IMR-90 (cell line): Measurements from ENCODE around the gene ABHD10. TPM values are rescaled to one million over a fixed set of nuclear protein-coding genes. Genes with fewer than 3 reads are reported as not detected.

Source experiments
- ATAC-seq: fragments of 200-7000 bp; cut with Tn5 transposase; 2 replicates; pipeline ENCODE4 v1.9.1; 2020; ENCODE audit warnings: low read depth, mild to moderate bottlenecking, moderate library complexity
- BruUV-seq: library from RNA; stranded (reverse); fragments of 400-500 nt; replicated peaks from 2 replicates; lab custom pipeline; 2021; lab: Mats Ljungman, UMichigan
- CTCF ChIA-PET: fragments of 300-600 bp; formaldehyde crosslinking; extraction: SDS; loops from one replicate; lab custom pipeline; 2021; ENCODE audit warnings: antibody characterized with exemption; lab: Yijun Ruan, JAX
- POLR2A ChIA-PET: fragments of 300-600 bp; sonication (Branson Sonifier 250); formaldehyde crosslinking; loops from one replicate; lab custom pipeline; 2022; ENCODE audit warnings: antibody characterized with exemption; ENCODE audit not compliant: unreplicated experiment; lab: Charles Lee
- DNase-seq: peaks from one replicate; pipeline ENCODE4 v3.0.0; 2013
- H2AFZ ChIP-seq: replicated peaks from 2 replicates; pipeline ENCODE3; 2013; ENCODE audit warnings: low read length, mild to moderate bottlenecking; ENCODE audit not compliant: poor library complexity
- H2AK5ac ChIP-seq: 2 replicates; pipeline ENCODE4 v1.6.1; 2013; ENCODE audit warnings: low read depth, low read length, inconsistent platforms
- H2AK9ac ChIP-seq: replicated peaks from 2 replicates; pipeline ENCODE3; 2013; ENCODE audit warnings: mild to moderate bottlenecking, low read depth, low read length, moderate library complexity; ENCODE audit not compliant: poor library complexity
- H2BK120ac ChIP-seq: 2 replicates; pipeline ENCODE4 v1.6.1; 2013; ENCODE audit warnings: low read depth, low read length, inconsistent platforms
- H2BK15ac ChIP-seq: 3 replicates; pipeline ENCODE4 v1.6.1; 2013; ENCODE audit warnings: low read depth, low read length, inconsistent platforms
- H2BK20ac ChIP-seq: 2 replicates; pipeline ENCODE4 v1.6.1; 2013; ENCODE audit warnings: low read depth, mild to moderate bottlenecking, inconsistent platforms, low read length, moderate library complexity
- H2BK5ac ChIP-seq: 2 replicates; pipeline ENCODE4 v1.6.1; 2013; ENCODE audit warnings: mild to moderate bottlenecking, low read depth, low read length, inconsistent platforms; ENCODE audit not compliant: poor library complexity, severe bottlenecking
- H3K14ac ChIP-seq: replicated peaks from 2 replicates; pipeline ENCODE4 v1.6.1; 2013; ENCODE audit warnings: low read depth, low read length, inconsistent platforms
- H3K18ac ChIP-seq: 2 replicates; pipeline ENCODE4 v1.6.1; 2013; ENCODE audit warnings: low read depth, low read length, control low read depth
- H3K23ac ChIP-seq: 2 replicates; pipeline ENCODE4 v1.6.1; 2013; ENCODE audit warnings: low read depth, low read length, inconsistent platforms
- H3K27ac ChIP-seq: 2 replicates; pipeline ENCODE4 v1.5.1; 2013; ENCODE audit warnings: mild to moderate bottlenecking, control low read depth, low read length; ENCODE audit not compliant: insufficient read depth
- H3K27me3 ChIP-seq: 2 replicates; pipeline ENCODE4 v1.6.1; 2013; ENCODE audit warnings: low read length; ENCODE audit not compliant: control insufficient read depth, insufficient read depth
- H3K36me3 ChIP-seq: 2 replicates; pipeline ENCODE4 v1.6.1; 2013; ENCODE audit warnings: low read length, mixed read lengths; ENCODE audit not compliant: control insufficient read depth, insufficient read depth
- H3K4ac ChIP-seq: 2 replicates; pipeline ENCODE4 v1.6.1; 2013; ENCODE audit warnings: low read depth, low read length, inconsistent platforms
- H3K4me1 ChIP-seq: 2 replicates; pipeline ENCODE4 v1.6.1; 2013; ENCODE audit warnings: low read length, mixed read lengths; ENCODE audit not compliant: control insufficient read depth, insufficient read depth
- H3K4me2 ChIP-seq: 2 replicates; pipeline ENCODE4 v1.6.1; 2013; ENCODE audit warnings: low read depth, mild to moderate bottlenecking, control low read depth, low read length, moderate library complexity
- H3K4me3 ChIP-seq: 2 replicates; pipeline ENCODE4 v1.5.1; 2013; ENCODE audit warnings: low read depth, mild to moderate bottlenecking, control low read depth, low read length, moderate library complexity; ENCODE audit not compliant: insufficient read depth
- H3K56ac ChIP-seq: 2 replicates; pipeline ENCODE4 v1.6.1; 2013; ENCODE audit warnings: low read length, inconsistent platforms; ENCODE audit not compliant: insufficient read depth; ENCODE audit errors: extremely low read depth
- H3K79me1 ChIP-seq, 2 experiments: 2 replicates each; pipeline ENCODE4 v1.6.1; 2013; ENCODE audit warnings: low read length in 2 of 2, inconsistent platforms in 1 of 2, low read depth in 1 of 2
- H3K9ac ChIP-seq: 2 replicates; pipeline ENCODE4 v1.6.1; 2013; ENCODE audit warnings: low read depth, low read length, control low read depth
- H3K9me1 ChIP-seq: 2 replicates; pipeline ENCODE4 v1.6.1; 2013; ENCODE audit warnings: low read length, inconsistent platforms; ENCODE audit not compliant: insufficient read depth
- H3K9me3 ChIP-seq: 2 replicates; pipeline ENCODE4 v1.6.1; 2013; ENCODE audit warnings: low read length; ENCODE audit not compliant: control insufficient read depth, insufficient read depth
- H4K20me1 ChIP-seq: 2 replicates; pipeline ENCODE4 v1.6.1; 2013; ENCODE audit warnings: low read length, inconsistent platforms; ENCODE audit not compliant: insufficient read depth
- H4K5ac ChIP-seq: 2 replicates; pipeline ENCODE4 v1.6.1; 2013; ENCODE audit warnings: mild to moderate bottlenecking, low read depth, low read length, control low read depth
- H4K8ac ChIP-seq, 2 experiments: 2 replicates each; pipeline ENCODE4 v1.6.1; 2013; ENCODE audit warnings: low read depth in 2 of 2, low read length in 2 of 2, control low read depth in 1 of 2, inconsistent platforms in 1 of 2
- H4K91ac ChIP-seq: 2 replicates; pipeline ENCODE4 v1.6.1; 2013; ENCODE audit warnings: low read depth, low read length, inconsistent platforms; ENCODE audit not compliant: insufficient read depth
- BHLHE40 ChIP-seq: fragments of 150-350 bp; IDR thresholded peaks from 2 replicates; pipeline ENCODE4 v1.6.1; 2016; ENCODE audit warnings: mild to moderate bottlenecking, low read depth, low read length
- CHD1 ChIP-seq: IDR thresholded peaks from 2 replicates; pipeline ENCODE4 v1.6.1; 2012; ENCODE audit warnings: low read depth, low read length, improper control_type of control experiment
- MAFK ChIP-seq: IDR thresholded peaks from 2 replicates; pipeline ENCODE4 v1.6.1; 2012; ENCODE audit warnings: low read depth, low read length, improper control_type of control experiment
- MAZ ChIP-seq: IDR thresholded peaks from 2 replicates; pipeline ENCODE4 v1.6.1; 2012; ENCODE audit warnings: low read depth, mild to moderate bottlenecking, low read length, improper control_type of control experiment, moderate library complexity, borderline replicate concordance
- MXI1 ChIP-seq: IDR thresholded peaks from 2 replicates; pipeline ENCODE4 v1.6.1; 2012; ENCODE audit warnings: low read depth, mild to moderate bottlenecking, low read length, moderate library complexity, borderline replicate concordance
- NFE2L2 ChIP-seq: fragments of 150-350 bp; IDR thresholded peaks from 2 replicates; pipeline ENCODE4 v1.6.1; 2016; ENCODE audit warnings: low read depth, mild to moderate bottlenecking, low read length
- POLR2A ChIP-seq: IDR thresholded peaks from 2 replicates; pipeline ENCODE4 v1.6.1; 2012; ENCODE audit warnings: mild to moderate bottlenecking, low read depth, low read length
- RAD21 ChIP-seq: IDR thresholded peaks from 2 replicates; pipeline ENCODE4 v1.6.1; 2012; ENCODE audit warnings: low read length, improper control_type of control experiment
- RCOR1 ChIP-seq: IDR thresholded peaks from 2 replicates; pipeline ENCODE4 v1.6.1; 2012; ENCODE audit warnings: mild to moderate bottlenecking, low read length, improper control_type of control experiment; ENCODE audit not compliant: insufficient replicate concordance
- RFX5 ChIP-seq: IDR thresholded peaks from 2 replicates; pipeline ENCODE4 v1.8.0; 2012; ENCODE audit warnings: low read depth, mild to moderate bottlenecking, low read length, moderate library complexity
- SMC3 ChIP-seq: fragments of 150-350 bp; IDR thresholded peaks from 2 replicates; pipeline ENCODE4 v1.6.1; 2016; ENCODE audit warnings: low read depth, mild to moderate bottlenecking, antibody characterized with exemption, low read length, moderate library complexity
- WGBS, 2 experiments: methylation state at CpG; one replicate each; pipeline versions ENCODE4 v1.1.5 to v1.1.7; 2013; ENCODE audit warnings: missing lambda C conversion rate in 2 of 2; ENCODE audit not compliant: insufficient read length in 1 of 2; ENCODE audit errors: extremely low coverage in 2 of 2; 5-methylcytosine and 5-hydroxymethylcytosine counted together
- dilution Hi-C: fragments of 300-500 bp; cut with HindIII; formaldehyde crosslinking; loops from one replicate; pipeline ENCODE4 v1.14.3; 2018; ENCODE audit warnings: low sequenced_read_pairs; ENCODE audit not compliant: unreplicated experiment
- in situ Hi-C: fragments of 300-500 bp; cut with MboI; formaldehyde crosslinking; loops from 3 replicates; pipeline ENCODE4 v1.14.3; 2019; ENCODE audit warnings: low sequenced_read_pairs, inconsistent platforms, mixed read lengths
- intact Hi-C: fragments of 100-400 bp; cut with micrococcal nuclease; formaldehyde crosslinking; loops from 2 replicates; pipeline ENCODE4 v1.10.0; 2022
- polyA plus RNA-seq, 3 experiments: library from polyadenylated mRNA; depleted of rRNA; stranded (reverse); fragments of >200 nt; gene quantifications; 2 replicates each; pipeline ENCODE4 v1.2.3, GENCODE V29; 2012; ENCODE audit warnings: low replicate concordance in 1 of 3
- total RNA-seq: library from RNA; depleted of rRNA; stranded (reverse); fragments of >200 nt; gene quantifications from 2 replicates; pipeline ENCODE4 v1.2.3, GENCODE V29; 2012
- TF ChIP-seq, protein P1 (sequence below): conservative IDR thresholded peaks from 2 replicates; pipeline ENCODE4 v1.5.1; 2012; ENCODE audit warnings: mild to moderate bottlenecking, low read depth, low read length, improper control_type of control experiment
- TF ChIP-seq, protein P2 (sequence below): fragments of 150-350 bp; IDR thresholded peaks from 2 replicates; pipeline ENCODE4 v1.6.1; 2017; ENCODE audit warnings: mild to moderate bottlenecking, antibody characterized with exemption, low read length, low read depth

ABHD10 gene
- total and polyA plus RNA-seq, 2 of the 4 experiments (the other 2 are of a cell fraction), result 24.7 to 57.2 TPM

DNA sequence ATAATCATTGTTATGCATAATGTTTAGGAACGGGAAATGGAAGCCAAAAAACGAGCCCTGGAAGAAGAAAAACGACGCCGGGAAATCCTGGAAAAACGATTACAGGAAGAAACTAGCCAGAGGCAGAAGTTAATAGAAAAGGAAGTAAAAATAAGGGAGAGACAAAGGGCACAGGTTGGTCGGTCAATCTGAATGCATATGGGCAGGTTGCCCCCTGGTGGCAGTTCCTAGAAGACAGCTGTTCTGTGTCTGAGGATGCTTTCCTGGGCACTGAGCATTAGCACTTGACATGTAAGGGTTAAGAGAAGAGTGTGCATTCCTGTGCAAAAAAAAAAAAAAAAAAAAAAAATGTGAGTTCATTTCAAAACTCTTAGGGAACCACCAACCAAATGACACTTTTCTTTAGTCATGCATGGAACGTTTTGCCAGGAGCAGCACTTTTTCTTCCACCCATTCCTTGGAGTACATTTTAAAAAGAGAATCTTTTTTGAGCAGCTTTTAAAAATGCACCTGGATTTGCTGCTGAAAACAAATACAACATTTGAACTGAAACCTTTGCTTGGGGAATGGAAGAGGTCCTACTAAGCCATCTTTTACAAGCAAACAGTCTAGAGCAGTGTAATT, 11.1 kb upstream of the ABHD10 start (continued):
- TF ChIP-seq MAZ, result no peak

- POLR2A ChIA-PET, result no interaction called here
- Histone ChIP-seq H3K9me3 (no peaks in the 10 kb centered on the region), H4K20me1 (no peaks in the 10 kb centered on the region), H3K4me3 (no peak overlapping the region), H4K8ac (no peak overlapping the region), H3K23ac (no peak overlapping the region), H2BK20ac (no peak overlapping the region), H3K4me1 (no peaks in the 10 kb centered on the region), H3K9ac (no peak overlapping the region), H2BK15ac (no peak overlapping the region), H2AFZ (no peak overlapping the region), H2BK120ac (no peak overlapping the region), H2AK9ac (no peak overlapping the region), H2BK5ac (no peak overlapping the region), H3K14ac (no peak overlapping the region), H3K36me3 (peaks cover 1% of the 10 kb centered on the region), H3K18ac (no peak overlapping the region), H3K9me1 (no peaks in the 10 kb centered on the region), H4K5ac (no peak overlapping the region), H3K79me1 (no peaks in the 10 kb centered on the region), H3K4me2 (no peak overlapping the region), H3K27ac (no peak overlapping the region), H3K56ac (no peak overlapping the region), H4K91ac (no peak overlapping the region), H2AK5ac (no peak overlapping the region), H3K27me3 (no peaks in the 10 kb centered on the region), H3K4ac (no peak overlapping the region)
- ATAC-seq (no peak), DNase-seq (peak; percentile 12)
- BruUV-seq, result no TSS peak
- dilution Hi-C loops (loop anchor here (25.0 kb wide), 1 partner anchor 256 kb away; no protein-coding TSS in a partner anchor), in situ Hi-C loops (loop anchor here (25.0 kb wide), 1 partner anchor 381 kb away; the partner anchor contains the start of gene ZBED2), intact Hi-C loops (loop anchor here (5.0 to 10.0 kb wide), 2 partner anchors 301 to 394 kb away; no protein-coding TSS in a partner anchor)
- TF ChIP-seq RFX5 (no peak), SMC3 (no peak), NFE2L2 (no peak), RCOR1 (no peak), MAFK (no peak), CHD1 (no peak), MAZ (no peak), POLR2A (no peak), RAD21 (no peak), MXI1 (no peak), BHLHE40 (no peak)
- TF ChIP-seq, protein P1, sequence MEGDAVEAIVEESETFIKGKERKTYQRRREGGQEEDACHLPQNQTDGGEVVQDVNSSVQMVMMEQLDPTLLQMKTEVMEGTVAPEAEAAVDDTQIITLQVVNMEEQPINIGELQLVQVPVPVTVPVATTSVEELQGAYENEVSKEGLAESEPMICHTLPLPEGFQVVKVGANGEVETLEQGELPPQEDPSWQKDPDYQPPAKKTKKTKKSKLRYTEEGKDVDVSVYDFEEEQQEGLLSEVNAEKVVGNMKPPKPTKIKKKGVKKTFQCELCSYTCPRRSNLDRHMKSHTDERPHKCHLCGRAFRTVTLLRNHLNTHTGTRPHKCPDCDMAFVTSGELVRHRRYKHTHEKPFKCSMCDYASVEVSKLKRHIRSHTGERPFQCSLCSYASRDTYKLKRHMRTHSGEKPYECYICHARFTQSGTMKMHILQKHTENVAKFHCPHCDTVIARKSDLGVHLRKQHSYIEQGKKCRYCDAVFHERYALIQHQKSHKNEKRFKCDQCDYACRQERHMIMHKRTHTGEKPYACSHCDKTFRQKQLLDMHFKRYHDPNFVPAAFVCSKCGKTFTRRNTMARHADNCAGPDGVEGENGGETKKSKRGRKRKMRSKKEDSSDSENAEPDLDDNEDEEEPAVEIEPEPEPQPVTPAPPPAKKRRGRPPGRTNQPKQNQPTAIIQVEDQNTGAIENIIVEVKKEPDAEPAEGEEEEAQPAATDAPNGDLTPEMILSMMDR, result no peak
- TF ChIP-seq, protein P2, sequence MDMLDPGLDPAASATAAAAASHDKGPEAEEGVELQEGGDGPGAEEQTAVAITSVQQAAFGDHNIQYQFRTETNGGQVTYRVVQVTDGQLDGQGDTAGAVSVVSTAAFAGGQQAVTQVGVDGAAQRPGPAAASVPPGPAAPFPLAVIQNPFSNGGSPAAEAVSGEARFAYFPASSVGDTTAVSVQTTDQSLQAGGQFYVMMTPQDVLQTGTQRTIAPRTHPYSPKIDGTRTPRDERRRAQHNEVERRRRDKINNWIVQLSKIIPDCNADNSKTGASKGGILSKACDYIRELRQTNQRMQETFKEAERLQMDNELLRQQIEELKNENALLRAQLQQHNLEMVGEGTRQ, result no peak
- no CpG with 5 or more reads among the region's 5 CpGs for WGBS, 2 experiments
- CTCF ChIA-PET, result interaction anchor here (0.6 to 2.9 kb wide), 15 partner anchors 10 to 1725 kb away, joined by 3 to 28 read pairs (median 6); no protein-coding TSS in a partner anchor
These were observed 10.3 kb upstream of the ABHD10 start for GRCh38 chr3:111968319-111969054.
